ENCODE data around the gene COMMD1.

- TF ChIP-seq CTCF (IDR thresholded peaks at IDR 0.05; ENCODE audit: low read depth, low read length, poor library complexity, severe bottlenecking) (no peak), EZH2phosphoT487 (IDR thresholded peaks at IDR 0.05; ENCODE audit: borderline replicate concordance, low read length) (no peak)
These were observed 257.8 kb downstream of the COMMD1 start for GRCh38 chr2:62163106-62163831.

Measured in DOHH2 (cell line).